Pulmonary artery endothelial cell (primary cell): ENCODE data around the gene MMP23B. TPM values are rescaled to one million over a fixed set of nuclear protein-coding genes. Genes with fewer than 3 reads are reported as not detected.
A peak's percentile ranks its signal among the peaks of the same experiment; 100 is the strongest.

ENCODE experiments used
- DNase-seq: peaks from one replicate; pipeline ENCODE4 v3.0.0-alpha.2; 2011; ENCODE audit warnings: low read depth, low spot score
- total RNA-seq: library from RNA; depleted of rRNA; stranded (reverse); fragments of >200 nt; gene quantifications from 2 replicates; pipeline ENCODE4 v1.2.3, GENCODE V29; 2014

Gene MMP23B
- total RNA-seq, 1 donor from 2014 or later = 0.33 TPM

DNA sequence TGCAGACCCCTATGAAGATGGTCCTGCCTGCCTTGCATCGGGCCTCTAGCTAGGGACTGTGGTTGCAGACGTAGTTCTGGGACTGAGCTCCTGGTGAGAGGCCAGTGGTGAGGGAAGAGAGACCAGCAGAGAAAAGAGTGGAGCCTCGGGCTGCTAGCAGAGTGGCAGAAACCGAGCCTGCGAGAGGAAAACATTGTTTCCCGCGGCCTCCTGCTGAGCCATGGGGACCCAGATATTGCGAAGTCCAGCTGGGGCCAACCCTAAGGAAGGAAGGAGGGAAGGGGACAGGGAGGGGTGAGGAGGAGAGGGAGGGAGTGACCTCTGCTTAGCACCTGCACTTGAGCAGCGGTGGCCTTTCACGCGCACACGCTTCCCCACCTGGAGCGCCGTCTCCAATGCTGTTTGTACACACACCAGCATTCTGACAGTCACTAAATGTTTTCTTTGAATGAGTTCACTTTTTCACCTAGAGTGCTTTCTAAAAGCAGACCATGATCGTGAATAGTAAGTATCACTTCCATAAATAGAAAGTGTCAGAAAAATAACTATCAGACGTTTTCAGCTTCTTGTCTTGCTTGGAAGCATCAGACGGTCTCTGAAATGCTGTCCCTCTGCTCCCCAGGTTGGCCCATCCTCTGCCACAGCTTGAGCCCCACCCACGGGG, 29.5 kb upstream of the MMP23B start:
- no peak for DNase-seq

DNA sequence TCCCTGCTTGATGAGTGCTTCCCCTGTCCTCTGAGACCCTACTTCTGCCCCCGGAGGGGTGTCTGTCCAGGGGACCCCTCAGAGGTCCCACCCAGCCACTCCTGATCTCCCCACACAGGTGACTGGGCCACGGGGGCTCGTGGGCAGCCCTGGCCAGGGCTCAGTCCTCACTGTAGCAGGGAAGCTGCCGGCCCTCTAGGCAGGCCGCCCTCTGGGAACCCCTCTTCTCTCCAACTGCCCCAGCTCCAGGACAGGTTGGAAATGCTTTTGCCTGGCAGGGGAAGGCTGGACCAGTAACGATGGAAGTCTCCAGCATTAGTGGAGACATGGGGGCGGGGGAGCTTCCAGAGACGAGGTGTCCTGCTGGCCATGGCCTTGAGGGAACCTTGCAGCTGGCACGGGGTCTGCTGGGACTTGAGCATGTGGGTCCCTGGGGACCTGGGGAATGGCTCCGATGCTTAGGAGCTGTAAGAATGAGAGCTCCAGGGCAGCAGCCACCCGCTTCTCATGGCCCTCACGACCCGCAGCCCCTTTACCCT, 28.9 kb upstream of the MMP23B start:
- no peak for DNase-seq

DNA sequence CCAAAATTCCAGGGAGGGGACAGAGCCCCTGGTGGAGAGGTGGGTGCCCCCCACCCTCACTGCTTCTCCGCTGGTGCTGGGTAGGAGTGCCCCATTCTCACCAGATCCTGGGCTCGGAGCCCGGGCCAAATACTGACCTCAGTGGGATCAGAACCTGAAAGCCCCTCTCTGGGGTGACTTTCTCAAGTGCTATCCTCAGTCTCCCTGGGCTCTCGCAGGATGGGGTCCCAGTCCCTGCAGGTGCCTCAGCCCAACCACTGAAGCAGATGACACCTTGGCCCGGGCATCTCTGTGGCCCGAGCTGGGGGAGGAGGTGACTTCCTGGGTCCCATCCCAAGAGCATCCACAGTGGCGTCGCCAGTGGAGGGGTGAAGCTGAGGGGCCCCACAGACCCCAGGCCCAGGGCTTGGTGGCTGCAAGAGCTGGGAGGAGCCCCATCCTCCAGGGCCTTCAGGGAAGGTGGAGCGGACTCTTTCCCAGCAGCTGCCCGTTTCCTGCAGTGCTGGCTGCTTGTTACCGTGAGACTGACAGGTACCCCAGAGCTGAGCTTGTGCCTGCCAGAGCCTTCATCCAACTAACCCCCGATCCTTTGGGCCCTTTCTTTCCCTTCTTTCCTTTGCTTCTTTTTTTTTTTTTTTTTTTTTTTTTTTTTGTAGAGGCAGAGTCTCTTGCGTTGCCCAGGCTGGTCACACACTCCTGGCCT, 28.2 kb upstream of the MMP23B start:
- DNase-seq = no peak

DNA sequence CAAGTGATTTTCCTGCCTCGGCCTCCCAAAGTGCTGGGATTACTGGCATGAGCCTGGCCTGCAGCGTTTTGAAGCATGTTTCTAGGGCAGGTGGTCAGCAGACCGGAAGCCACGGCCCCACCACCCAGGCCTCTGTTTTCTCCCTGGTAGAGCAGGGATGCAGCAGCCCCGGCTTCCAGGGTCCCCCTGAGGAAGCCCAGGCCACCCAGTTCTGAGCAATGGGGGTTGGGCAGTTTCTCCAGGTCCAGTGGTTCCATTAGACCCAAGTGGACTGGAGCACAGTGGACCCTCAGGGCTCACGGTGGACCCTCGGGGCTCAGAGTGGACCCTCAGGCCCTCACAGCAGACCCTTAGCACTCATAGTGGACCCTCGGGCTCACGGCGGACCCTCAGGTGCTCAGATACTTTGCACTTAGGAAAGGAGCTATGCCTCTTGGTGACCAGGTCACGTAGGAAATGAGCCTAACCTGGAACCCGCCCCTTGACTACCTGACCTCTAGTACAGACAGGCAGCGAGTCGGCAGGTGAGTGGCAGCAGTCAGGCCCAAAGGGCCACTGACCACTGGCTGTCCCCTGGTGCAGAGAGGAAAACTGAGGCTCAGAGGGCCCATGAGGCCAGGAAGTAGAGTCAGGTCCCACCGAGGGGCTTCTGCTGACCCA, 27.5 kb upstream of the MMP23B start:
- DNase-seq = no peak

DNA sequence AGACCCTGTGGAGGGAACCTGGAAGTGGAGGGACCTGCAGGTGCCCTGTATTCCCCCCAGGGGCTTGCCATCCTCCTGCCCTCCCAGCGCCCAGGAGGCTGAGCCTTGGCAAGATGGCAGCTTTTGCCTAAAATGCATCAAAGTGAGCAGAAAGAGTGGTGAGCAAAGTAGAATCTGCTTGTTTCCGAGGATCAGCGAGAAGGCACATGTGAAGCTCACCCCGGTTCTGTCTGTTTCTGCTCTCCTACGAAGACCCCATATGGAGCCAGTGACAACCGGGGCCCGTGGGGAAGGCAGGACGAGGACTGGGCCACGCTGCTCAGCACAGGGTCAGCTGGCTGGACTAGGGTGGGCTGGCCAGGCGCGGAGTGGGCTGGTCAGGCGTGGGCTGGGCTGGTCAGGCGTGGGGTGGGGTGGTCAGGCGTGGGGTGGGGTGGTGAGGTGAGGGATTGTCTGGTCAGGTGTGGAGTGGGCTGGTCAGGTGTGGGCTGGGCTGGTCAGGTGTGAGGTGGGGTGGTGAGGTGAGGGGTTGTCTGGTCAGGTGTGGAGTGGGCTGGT, 26.9 kb upstream of the MMP23B start:
- DNase-seq = no peak

DNA sequence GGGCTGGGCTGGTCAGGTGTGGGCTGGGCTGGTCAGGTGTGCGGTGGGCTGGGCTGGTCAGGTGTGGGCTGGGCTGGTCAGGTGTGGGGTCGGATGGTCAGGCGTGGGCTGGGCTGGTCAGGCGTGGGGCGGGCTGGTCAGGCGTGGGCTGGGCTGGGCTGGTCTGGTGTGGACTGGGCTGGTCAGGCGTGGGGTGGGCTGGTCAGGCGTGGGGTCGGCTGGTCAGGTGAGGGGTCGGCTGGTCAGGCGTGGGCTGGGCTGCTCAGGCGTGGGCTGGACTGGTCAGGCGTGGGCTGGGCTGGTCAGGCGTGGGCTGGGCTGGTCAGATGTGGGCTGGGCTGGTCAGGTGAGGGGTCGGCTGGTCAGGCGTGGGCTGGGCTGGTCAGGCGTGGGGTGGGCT, 26.2 kb upstream of the MMP23B start:
- DNase-seq = no peak

DNA sequence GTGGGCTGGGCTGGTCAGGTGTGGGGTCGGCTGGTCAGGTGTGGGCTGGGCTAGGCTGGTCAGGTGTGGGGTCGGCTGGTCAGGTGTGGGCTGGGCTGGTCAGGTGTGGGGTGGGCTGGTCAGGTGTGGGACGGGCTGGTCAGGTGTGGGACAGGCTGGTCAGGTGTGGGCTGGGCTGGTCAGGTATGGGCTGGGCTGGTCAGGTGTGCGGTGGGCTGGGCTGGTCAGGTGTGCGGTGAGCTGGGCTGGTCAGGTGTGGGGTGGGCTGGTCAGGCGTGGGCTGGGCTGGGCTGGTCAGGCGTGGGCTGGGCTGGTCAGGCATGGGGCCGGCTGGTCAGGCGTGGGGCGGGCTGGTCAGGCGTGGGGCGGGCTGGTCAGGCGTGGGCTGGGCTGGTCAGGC, 25.7 kb upstream of the MMP23B start:
- DNase-seq = no peak

DNA sequence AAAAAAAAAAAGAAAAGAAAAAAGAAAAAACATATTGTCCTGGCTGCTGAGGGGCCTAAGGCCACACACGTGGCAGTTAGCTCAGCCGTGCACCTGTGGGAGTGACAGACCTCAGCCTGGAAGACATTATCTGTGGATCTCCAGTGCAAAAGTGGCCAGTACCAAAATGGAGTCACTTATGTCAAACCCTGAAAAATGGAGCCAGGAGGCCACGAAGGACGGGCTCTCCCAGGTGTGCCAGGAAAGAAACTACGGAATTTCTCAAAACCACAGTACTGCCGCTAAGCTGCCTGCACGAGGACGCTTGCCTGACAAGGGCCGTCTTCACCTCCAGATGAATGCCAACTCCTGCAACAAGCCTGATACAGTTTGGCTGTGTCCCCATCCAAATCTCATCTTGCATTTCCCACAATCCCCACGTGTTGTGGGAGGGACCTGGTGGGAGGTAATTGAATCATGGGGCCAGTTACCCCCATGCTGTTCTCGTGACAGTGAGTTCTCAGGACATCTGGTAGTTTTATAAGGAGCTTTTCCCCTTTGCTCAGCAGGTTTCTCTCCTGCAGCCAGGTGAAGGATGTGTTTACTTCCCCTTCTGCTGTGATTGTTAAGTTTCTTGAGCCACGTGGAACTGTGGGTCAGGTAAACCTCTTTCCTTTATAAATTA, 22.0 kb upstream of the MMP23B start:
- no peak for DNase-seq

DNA sequence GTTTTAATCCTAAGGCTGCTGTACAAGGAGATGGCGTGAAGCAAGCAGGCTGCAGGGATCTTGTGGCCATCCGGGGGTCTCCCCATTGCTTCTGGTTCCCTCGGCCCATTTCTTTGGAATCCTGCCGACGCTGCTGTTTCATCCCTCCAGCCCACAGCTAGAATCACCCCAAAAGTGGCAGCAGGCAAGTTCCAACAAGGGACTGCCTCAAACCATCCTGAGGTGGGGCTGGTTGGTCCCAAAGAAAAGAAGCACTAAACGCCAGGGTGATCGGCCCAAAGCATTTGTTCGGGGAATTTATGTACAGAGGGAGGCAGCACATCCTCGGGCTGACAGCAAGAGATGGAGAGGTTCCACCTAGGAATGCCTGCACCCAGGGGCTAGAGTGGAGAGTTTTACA, 21.2 kb upstream of the MMP23B start:
- no peak for DNase-seq

DNA sequence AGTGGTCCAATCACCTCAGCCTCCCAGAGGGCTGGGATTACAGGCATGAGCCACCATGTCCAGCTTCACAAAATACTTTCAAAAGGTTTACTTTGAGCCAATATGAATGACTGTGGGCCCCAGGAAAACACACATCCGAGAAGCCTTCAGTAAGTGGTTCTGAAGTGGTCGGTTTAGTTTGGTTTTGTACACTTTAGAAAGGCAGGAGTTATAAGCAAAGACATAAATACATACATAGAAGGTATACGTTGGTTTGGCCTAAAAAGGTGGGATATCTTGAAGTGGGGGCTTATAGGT, 19.9 kb upstream of the MMP23B start:
- no peak for DNase-seq

DNA sequence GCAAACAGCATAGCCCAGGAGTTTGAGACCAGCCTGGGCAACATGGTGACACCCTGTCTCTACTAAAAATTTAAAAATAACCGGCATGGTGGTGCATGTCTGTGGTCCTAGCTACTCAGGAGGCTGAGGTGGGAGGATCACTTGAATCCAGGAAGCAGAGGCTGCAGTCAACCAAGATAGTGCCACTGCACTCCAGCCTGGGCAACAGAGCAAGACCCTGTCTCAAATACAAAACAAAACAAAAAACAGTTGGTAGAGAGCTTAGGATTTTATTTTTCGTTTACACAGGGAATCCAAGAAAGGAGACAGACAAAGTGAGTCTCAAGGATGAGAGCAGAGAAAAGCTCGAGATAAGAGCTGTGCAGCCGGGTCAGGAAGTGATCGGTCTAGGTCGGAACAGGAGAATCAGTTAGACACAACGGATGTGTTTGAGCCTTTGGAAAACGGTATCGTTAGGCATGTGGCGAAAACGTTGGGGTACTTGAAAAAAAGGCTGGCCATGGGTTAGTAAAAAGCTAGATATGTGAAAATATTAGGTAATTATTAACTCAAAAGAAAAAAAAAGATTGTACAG, 18.4 kb upstream of the MMP23B start:
- DNase-seq = no peak

DNA sequence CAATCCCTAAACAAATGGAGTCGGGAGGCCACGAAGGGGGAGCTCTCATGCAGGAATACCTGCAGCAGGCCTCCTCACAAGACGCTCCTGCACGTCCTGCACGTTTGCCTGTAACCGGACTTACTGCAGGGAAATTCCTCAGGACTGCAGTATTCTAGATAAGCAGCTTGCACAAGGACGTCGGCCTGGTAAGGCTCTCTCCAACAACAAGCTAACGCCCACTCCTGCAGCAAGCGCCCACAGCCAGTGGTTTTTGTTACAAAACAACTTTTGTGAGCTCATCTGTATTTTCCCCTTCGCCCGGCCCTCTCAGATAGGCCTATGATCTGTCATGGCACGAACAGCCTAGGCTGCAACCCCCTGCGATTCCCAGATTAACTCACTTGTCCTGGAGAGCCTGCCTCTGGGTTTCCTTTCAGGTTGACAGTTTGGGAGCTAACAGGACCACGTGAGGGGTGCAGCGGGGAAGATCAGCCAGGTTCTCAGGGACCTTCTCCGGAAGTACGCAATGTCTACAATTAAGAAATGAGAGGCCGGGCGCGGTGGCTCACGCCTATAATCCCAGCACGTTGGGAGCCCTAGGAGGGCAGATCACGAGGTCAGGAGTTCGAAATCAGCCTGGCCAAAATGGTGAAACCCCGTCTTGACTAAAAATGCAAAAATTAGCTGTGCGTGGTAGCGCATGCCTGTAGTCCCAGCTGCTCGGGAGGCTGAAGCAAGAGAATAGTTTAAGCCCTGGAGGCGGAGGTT, 17.6 kb upstream of the MMP23B start:
- DNase-seq = no peak

DNA sequence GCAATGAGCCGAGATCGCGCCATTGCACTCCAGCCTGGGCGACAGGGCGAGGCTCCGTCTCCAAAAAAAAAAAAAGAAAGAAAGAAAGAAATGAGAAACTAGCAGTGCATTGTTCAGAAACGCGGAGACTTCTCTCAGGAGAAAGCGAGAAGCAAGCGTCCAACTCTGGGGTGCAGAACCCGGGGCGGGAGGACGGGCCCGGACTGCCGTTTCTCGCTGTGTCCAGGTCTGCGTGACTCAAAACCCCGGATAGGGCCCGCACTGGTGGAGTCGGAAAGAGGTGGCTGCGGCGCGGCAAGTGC, 17.1 kb upstream of the MMP23B start:
- DNase-seq = no peak

DNA sequence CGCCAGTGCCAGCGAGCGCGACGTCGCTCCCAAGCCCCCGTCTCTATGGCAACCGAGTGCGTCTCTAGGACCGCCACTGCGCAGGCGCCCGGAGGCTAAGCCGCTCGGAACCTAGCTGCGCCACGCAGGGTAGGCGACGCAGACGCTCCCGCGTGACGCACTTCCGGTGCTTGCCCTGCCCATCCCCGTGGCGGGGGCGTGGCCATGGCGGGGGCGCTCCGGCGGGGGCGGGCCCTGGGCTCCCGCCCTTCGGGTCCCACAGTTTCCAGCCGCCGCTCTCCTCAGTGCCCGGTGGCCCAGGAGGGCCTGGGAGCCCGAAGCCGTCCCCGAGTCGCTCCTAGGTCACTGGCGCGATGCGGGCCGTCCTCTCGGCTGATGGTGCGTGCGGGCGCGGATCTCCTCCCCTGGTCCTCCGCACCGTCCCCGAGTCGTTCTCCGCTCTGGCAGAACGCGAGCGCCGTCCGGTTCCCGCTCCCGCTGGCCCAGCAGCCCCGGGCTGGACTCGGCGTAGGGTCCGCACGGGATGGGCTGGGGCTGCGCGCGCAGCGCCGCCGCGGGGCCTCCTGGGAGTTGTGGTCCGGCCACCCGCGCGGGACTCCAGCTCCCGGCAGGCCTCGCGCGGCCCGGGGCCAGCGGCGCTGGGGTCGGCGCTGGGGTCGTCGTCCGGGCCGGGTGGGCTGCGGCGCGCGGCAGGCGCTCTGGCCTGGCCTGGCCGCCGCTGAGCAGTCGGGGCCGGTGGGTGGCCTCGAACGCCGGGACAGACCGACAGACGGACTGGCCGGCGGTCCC, 16.5 kb upstream of the MMP23B start, which contains the start of gene MIB2:
TSS of gene MIB2 (plus strand) at position 245 of the 789 bp plus-strand sequence. CDS start 7,953 bp downstream, outside the sequence.
- peak; percentile 81 for DNase-seq

DNA sequence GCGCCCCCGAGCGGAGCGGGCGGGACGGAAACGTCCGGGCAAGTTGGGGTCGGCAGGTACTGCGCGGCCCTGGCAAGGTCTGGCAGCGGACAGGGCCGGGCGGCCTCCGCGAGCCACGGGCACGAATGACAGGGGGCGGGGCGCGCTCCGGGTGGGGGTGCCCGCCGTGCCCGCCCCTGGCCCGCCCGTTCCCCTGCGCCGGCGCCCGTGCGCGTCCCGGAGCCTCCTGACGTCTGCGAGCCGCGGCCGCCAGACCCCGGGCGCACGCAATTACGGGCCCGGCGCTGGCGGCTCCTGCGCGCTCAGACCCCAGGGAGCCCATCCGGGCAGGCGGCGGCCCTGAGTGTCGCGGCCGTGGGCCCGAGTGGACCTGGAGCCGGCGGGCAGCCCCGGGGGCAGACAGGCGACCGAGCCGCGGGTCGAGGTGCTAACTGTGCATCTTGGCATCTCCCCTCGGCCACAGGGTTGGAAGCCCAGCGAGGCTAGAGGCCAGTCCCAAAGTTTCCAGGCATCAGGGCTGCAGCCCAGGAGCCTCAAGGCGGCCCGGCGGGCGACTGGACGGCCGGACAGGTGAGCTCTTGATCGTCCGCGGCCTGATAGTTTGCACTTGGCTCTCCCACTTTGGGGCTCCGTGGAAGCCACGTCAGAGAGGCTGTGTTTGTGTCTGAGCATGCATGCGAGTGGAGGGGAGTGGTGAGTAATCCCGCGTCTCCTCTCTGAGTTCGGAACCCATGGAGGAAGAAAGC, 15.8 kb upstream of the MMP23B start:
- no peak for DNase-seq

DNA sequence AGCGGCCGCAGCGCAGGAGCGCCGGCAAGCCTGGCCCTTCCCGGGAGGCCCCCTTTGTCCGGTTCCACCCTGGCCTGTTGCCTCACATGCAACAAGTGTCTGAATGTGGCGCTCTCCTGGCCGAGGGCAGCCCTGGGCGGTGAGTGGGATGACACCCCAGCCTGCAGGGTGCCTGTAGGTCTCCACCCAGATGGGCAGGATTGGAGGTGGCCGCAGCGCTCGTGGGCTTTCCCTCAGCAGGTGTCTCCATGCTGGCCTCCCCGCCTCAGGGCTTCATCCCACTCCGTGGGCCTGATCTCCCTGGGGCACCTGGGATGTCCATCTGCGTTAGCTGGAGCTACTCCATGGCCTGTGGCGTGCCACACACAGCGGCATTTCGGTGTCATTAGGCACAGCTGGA, 15.1 kb upstream of the MMP23B start:
- DNase-seq = no peak

DNA sequence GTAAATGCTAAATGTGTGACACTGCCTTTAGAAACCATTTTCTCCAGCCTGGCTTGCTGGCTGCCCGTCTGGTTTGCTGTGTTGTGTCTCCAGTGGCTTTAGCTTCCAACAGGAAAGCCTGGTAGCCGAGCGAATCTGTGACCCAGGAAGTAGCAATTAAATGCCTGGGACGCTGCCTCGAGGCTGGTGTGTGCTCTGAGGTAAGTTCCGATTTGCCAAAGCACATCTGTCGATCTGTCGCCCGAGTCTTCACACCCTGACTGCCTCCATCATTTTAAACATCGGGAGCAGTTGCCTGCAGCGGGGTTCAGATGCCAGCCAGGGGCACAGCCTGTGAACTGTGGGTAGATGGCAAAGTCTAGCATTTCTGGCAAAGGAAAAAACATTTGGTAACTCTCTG, 14.5 kb upstream of the MMP23B start:
- DNase-seq = no peak

DNA sequence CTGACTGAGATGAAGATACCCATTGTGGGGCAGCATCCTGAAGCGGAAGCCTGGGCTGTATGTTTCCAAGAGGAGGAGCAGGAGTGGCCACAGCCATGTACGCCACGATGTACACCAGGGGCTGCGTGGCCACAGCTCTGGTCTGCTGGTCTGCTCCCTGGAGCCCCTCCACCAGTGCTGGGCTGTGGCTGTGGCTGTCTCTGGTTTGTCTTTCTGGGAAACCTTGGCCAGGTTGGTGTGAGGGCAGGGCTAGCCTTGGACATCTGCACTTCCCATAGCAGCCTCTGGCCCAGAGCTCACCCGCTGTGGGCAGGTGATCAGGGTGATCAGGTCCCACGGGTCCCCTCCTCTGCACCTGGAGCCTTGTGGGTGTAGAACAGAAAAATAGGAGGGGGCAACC, 14.0 kb upstream of the MMP23B start:
- DNase-seq = no peak

DNA sequence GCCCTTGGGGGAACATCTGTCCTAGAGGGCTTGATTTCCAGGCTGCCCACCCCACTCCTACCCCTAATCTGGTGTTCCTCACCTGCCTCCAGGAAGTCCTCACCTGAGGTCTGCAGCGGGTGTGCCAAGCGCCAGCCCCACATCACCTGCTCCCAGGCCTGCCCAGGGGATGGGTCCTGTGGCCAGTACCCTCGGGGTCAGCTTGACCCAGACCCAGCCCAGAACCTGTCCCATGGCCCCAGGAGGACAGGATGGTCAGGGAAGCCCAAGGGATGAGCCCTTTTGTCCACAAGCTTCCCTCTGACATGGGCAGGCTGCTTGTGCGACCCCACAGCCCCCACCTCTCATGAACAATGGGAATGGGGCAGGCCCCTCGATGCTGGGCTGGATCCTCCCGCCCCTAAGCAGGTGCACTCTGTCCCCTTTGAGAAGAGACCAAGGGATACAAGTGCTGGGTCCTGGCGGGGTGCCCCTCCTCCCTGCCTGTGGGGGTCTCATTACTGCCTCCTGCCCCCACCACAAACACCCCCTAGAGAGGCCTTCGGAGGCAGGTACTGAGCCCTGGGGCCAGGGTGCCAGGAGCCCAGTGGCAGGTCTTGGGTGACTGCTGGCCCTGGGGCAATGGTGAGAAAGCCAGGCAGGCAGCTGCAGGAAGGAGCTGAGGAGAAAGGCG, 13.4 kb upstream of the MMP23B start:
- no peak for DNase-seq
